ENCODE data around the gene MCM7.

The MCM7 gene

GRCh38 chr7:100128637-100128963 lies 27.4 kb upstream of the MCM7 start:
- H3K36me3 ChIP-seq (replicated peaks) = no peaks in the 10 kb centered on the region
- no peak for TF ChIP-seq CTCF (IDR thresholded peaks at IDR 0.05; ENCODE audit: low read depth, low read length, missing control alignments)
- H3K4me3 ChIP-seq (ENCODE audit: low read depth, low read length) = no peak overlapping the region
- H3K27me3 ChIP-seq (replicated peaks) = no peaks in the 10 kb centered on the region
- no peak overlapping the region for H3K27ac ChIP-seq
- no peak for DNase-seq
- in situ Hi-C loops (cut with HindIII; ENCODE audit: low pct_ligation_motif_present, low sequenced_read_pairs) = no loop called here

- no peaks in the 10 kb centered on the region for H3K36me3 ChIP-seq (replicated peaks)
- H3K27me3 ChIP-seq (replicated peaks) = no peaks in the 10 kb centered on the region
- DNase-seq = no peak
- no peak overlapping the region for H3K27ac ChIP-seq
- no peak for TF ChIP-seq CTCF (IDR thresholded peaks at IDR 0.05; ENCODE audit: low read depth, low read length, missing control alignments)
- in situ Hi-C loops (cut with HindIII; ENCODE audit: low pct_ligation_motif_present, low sequenced_read_pairs) = no loop called here
- peak overlapping the region; percentile 89 for H3K4me3 ChIP-seq (ENCODE audit: low read depth, low read length)
Measured at GRCh38 chr7:100127866-100128636, 26.9 kb upstream of the MCM7 start.

GRCh38 chr7:100126931-100127865 lies 26.0 kb upstream of the MCM7 start, which contains the start of gene MBLAC1:
Gene MBLAC1 (plus strand): TSS chr7:100126967. CDS start chr7:100127396, 429 bp downstream.
- Histone ChIP-seq H3K27ac (peak within 1 kb of the TSS; percentile 97), H3K27me3 (replicated peaks) (no peaks in the 10 kb centered on the region), H3K4me3 (ENCODE audit: low read depth, low read length) (peak within 1 kb of the TSS; percentile 89), H3K36me3 (replicated peaks) (no peaks in the 10 kb centered on the region)
- TF ChIP-seq CTCF (IDR thresholded peaks at IDR 0.05; ENCODE audit: low read depth, low read length, missing control alignments) = no peak
- in situ Hi-C loops (cut with HindIII; ENCODE audit: low pct_ligation_motif_present, low sequenced_read_pairs) = no loop called here
- peak; percentile 86 for DNase-seq

- Histone ChIP-seq H3K27me3 (replicated peaks) (no peaks in the 10 kb centered on the region), H3K4me3 (ENCODE audit: low read depth, low read length) (peak overlapping the region; percentile 89), H3K36me3 (replicated peaks) (no peaks in the 10 kb centered on the region), H3K27ac (peak overlapping the region; percentile 97)
- TF ChIP-seq CTCF (IDR thresholded peaks at IDR 0.05; ENCODE audit: low read depth, low read length, missing control alignments) = no peak
- in situ Hi-C loops (cut with HindIII; ENCODE audit: low pct_ligation_motif_present, low sequenced_read_pairs) = no loop called here
- DNase-seq = no peak
Measured at GRCh38 chr7:100126239-100126930, 25.2 kb upstream of the MCM7 start.

GRCh38 chr7:100124301-100125230 lies 23.4 kb upstream of the MCM7 start:
- no peak for TF ChIP-seq CTCF (IDR thresholded peaks at IDR 0.05; ENCODE audit: low read depth, low read length, missing control alignments)
- Histone ChIP-seq H3K27me3 (replicated peaks) (no peaks in the 10 kb centered on the region), H3K4me3 (ENCODE audit: low read depth, low read length) (no peak overlapping the region), H3K27ac (no peak overlapping the region), H3K36me3 (replicated peaks) (no peaks in the 10 kb centered on the region)
- DNase-seq = no peak
- in situ Hi-C loops (cut with HindIII; ENCODE audit: low pct_ligation_motif_present, low sequenced_read_pairs) = no loop called here

Data from brain microvascular endothelial cell (primary cell).